ENCODE results near the gene TSKS.

Gene TSKS

DNA sequence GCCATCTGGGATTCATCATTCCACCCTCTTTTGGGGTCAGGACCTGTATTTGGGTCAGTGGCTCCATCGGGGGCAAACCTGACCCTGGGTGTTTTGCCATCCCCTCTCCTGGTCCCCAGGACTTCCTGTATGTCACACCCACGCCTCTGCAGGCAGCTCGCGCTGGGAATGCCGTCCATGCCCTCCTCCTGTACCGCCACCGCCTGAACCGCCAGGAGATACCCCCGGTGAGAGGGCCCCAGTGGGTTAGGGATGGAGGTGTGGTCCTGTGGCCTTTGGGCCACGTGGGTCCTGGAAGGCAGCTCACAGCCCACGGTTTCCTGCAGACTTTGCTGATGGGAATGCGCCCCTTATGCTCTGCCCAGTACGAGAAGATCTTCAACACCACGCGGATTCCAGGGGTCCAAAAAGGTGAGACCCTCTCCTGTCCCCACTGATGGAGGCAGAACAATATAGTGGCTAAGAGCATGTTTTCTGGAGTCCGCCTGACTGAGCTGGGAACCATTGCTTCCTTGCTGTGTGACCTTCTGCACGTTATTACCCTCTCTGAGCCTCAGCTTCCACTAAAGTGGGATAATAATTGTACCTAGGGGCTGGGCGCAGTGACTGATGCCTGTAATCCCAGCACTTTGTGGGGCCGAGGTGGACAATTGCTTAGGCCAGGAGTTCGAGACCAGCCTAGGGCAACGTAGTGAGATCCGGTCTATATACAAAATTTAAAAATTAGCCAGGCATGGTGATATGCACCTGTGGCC, 58.0 kb downstream of the TSKS start:
- no peak overlapping the region for H3K4me3 ChIP-seq (ENCODE audit: low read depth, low read length)
- TF ChIP-seq, protein P1, sequence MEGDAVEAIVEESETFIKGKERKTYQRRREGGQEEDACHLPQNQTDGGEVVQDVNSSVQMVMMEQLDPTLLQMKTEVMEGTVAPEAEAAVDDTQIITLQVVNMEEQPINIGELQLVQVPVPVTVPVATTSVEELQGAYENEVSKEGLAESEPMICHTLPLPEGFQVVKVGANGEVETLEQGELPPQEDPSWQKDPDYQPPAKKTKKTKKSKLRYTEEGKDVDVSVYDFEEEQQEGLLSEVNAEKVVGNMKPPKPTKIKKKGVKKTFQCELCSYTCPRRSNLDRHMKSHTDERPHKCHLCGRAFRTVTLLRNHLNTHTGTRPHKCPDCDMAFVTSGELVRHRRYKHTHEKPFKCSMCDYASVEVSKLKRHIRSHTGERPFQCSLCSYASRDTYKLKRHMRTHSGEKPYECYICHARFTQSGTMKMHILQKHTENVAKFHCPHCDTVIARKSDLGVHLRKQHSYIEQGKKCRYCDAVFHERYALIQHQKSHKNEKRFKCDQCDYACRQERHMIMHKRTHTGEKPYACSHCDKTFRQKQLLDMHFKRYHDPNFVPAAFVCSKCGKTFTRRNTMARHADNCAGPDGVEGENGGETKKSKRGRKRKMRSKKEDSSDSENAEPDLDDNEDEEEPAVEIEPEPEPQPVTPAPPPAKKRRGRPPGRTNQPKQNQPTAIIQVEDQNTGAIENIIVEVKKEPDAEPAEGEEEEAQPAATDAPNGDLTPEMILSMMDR (IDR thresholded peaks at IDR 0.05; ENCODE audit: borderline replicate concordance, insufficient read depth, low read depth, low read length), result no peak

DNA sequence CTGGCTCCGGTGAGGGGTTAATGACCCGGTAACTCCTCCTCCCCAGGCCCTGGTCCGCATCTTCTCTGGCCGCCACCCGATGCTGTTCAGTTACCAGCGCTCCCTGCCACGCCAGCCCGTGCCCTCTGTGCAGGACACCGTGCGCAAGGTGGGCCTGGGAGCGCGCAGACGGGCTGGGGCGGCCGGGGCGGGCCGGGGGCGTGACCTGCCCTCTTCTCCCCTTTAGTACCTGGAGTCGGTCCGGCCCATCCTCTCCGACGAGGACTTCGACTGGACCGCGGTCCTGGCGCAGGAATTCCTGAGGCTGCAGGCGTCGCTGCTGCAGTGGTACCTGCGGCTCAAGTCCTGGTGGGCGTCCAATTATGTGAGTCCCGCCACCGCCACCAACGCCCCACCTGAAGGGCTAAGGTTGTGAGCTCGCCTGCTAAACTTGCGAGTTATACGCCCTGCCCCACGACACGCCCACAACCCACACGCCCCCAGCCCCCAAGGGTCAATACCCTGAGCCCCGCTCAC, 61.8 kb downstream of the TSKS start:
- no peak overlapping the region for H3K4me3 ChIP-seq (ENCODE audit: low read depth, low read length)
- TF ChIP-seq, protein P1 (IDR thresholded peaks at IDR 0.05; ENCODE audit: borderline replicate concordance, insufficient read depth, low read depth, low read length), result no peak

DNA sequence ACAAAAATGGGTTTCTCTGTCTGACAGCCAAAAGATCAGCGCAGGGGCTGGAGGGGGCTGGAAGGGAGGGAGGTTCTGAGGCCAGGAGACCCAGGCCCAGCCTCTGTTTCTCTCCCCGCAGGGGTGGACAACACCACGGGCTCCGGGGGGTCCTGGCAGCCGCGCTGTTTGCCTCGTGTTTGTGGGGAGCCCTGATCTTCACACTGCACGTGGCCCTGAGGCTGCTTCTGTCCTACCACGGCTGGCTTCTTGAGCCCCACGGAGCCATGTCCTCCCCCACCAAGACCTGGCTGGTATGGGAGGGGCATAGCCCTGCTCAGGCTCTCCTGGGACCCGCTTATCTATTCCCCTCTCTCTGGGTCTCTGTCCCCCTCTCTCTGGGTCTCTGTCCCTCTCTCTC, 62.5 kb downstream of the TSKS start:
- no peak overlapping the region for H3K4me3 ChIP-seq (ENCODE audit: low read depth, low read length)
- TF ChIP-seq, protein P1 (IDR thresholded peaks at IDR 0.05; ENCODE audit: borderline replicate concordance, insufficient read depth, low read depth, low read length), result no peak

DNA sequence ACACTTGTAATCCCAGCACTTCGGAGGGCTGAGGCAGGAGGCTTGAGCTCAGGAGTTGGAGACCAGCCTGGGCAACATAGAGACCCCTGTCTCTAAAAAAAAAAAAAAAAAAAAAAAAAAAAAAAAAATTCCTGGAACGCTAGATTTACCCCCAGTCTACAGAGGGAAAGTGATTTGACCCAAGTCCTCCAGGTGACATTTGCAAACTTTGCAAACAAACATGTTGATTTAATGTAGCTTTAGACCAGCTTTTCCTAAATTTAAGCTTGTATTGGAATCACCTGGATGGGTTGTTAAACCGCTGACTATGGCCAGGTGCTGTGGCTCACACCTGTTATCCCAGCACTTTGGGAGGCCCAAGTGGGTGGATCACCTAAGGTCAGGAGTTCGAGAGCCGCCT, 63.7 kb downstream of the TSKS start:
- TF ChIP-seq, protein P1 (IDR thresholded peaks at IDR 0.05; ENCODE audit: borderline replicate concordance, insufficient read depth, low read depth, low read length), result no peak
- no peak overlapping the region for H3K4me3 ChIP-seq (ENCODE audit: low read depth, low read length)

DNA sequence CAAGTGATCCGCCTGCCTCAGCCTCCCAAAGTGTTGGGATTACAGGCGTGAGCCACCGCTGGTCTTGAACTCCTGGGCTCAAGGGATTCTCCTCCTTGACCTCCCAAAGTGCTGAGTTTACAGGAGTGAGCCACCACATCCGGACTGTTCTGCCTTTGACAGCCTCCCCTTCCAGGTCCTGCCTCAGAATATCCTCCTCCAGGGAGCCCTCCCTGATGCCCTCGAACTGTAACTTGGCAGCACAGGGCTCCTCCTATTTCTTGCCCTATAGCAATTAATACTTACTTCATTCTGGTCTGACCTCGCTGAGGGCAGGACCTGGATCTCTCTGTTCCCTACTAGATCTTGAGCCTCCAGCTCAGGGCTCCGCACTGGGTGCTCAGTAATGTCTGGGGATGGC, 66.2 kb downstream of the TSKS start:
- no peak overlapping the region for H3K4me3 ChIP-seq (ENCODE audit: low read depth, low read length)
- TF ChIP-seq, protein P1 (IDR thresholded peaks at IDR 0.05; ENCODE audit: borderline replicate concordance, insufficient read depth, low read depth, low read length), result no peak

DNA sequence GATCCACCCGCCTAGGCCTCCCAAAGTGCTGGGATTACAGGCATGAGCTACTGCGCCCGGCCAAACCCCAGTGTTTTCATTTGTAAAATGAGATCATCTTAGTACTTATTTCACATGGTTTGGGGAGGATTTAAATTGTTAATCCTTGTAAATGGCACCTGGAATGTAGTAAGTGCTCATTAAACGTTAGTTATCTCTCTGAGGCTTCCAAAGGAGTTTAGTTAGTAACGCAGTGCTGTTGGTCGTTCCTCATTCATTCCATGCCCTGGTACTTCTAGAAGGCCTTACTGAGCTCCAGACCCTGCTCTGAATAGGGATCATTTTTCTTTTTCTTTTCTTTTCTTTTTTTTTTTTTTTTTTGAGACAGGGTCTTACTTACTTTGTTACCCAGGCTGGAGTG, 67.0 kb downstream of the TSKS start:
- no peak overlapping the region for H3K4me3 ChIP-seq (ENCODE audit: low read depth, low read length)
- TF ChIP-seq, protein P1 (IDR thresholded peaks at IDR 0.05; ENCODE audit: borderline replicate concordance, insufficient read depth, low read depth, low read length), result no peak

DNA sequence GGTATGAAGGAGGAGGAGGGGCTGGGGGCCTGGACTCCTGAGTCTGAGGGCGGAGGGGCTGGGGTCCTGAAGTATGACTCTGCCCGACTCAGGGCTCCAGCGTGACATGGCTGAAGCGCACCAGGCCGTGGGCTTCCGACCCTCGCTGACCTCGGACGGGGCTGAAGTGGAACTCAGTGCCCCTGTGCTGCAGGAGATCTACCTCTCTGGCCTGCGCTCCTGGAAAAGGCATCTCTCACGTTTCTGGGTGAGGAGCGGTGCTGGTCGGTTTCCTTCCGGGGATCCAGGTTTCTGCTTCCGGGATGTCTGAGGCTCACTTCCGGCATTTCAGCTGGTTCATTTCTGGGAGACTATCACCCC, 71.0 kb downstream of the TSKS start:
- H3K4me3 ChIP-seq (ENCODE audit: low read depth, low read length), result no peak overlapping the region
- TF ChIP-seq, protein P1 (IDR thresholded peaks at IDR 0.05; ENCODE audit: borderline replicate concordance, insufficient read depth, low read depth, low read length), result no peak

Measured in GM12875 (cell line).